ENCODE results near the gene EXOC1L.

EXOC1L gene

DNA sequence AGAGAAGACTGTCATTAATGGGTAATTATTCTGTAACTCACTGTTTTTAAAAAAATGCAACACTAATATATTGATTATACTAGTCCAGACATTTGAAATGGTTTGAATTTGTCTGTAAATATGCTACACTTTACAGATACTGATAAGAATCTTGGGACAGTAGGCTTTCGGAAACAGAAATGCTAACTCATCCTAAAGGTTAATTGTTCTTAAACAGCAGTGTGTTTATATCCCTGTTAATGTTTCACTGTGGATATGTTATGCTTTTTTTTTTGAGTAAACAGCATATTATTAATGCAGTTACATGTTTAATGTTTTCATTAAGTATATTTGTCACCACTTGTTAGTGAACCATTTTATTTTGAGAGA lies 65.2 kb downstream of the EXOC1L start:
- DNase-seq = no peak
